Progenitor cell of endocrine pancreas (in vitro differentiated cells): ENCODE measurements around the gene TSPAN6. TPM values are rescaled to one million over a fixed set of nuclear protein-coding genes. Genes with fewer than 3 reads are reported as not detected.

Experiments
- DNase-seq: peaks from one replicate; pipeline ENCODE4 v3.0.0; 2021; ENCODE audit warnings: low spot score; ENCODE audit not compliant: unreplicated experiment
- H3K27ac Mint-ChIP-seq: 2 replicates; pipeline ENCODE4 v1.8.0; 2021; ENCODE audit warnings: mild to moderate bottlenecking, moderate library complexity, mixed read lengths
- H3K27me3 Mint-ChIP-seq: 2 replicates; pipeline ENCODE4 v1.8.0; 2021; ENCODE audit warnings: mixed read lengths
- H3K36me3 Mint-ChIP-seq: 2 replicates; pipeline ENCODE4 v1.8.0; 2022; ENCODE audit warnings: mixed read lengths; ENCODE audit not compliant: insufficient read depth
- H3K4me1 Mint-ChIP-seq: 2 replicates; pipeline ENCODE4 v1.8.0; 2021; ENCODE audit warnings: low read depth, mixed read lengths
- H3K4me3 Mint-ChIP-seq: 2 replicates; pipeline ENCODE4 v1.8.0; 2021; ENCODE audit warnings: low read depth, mild to moderate bottlenecking, moderate library complexity, mixed read lengths
- H3K9me3 Mint-ChIP-seq: 2 replicates; pipeline ENCODE4 v1.8.0; 2021; ENCODE audit warnings: low read depth, mixed read lengths
- CTCF ChIP-seq: fragments of 200-600 bp; sonication (generic); IDR thresholded peaks from one replicate; pipeline ENCODE4 v1.5.0; 2021; ENCODE audit warnings: antibody characterized with exemption, mild to moderate bottlenecking; ENCODE audit not compliant: unreplicated experiment
- total RNA-seq: library from RNA; stranded (reverse); gene quantifications from 2 replicates; pipeline ENCODE4 v1.2.1, GENCODE V29; 2021

Gene TSPAN6
- total RNA-seq, 1 donor from 2014 or later = 167 TPM

- no peak for TF ChIP-seq CTCF
Observed at GRCh38 chrX:100642290-100642689, 5.7 kb upstream of the TSPAN6 start.

GRCh38 chrX:100635989-100636320 is 651 bp downstream of the TSPAN6 start:
- peak overlapping the region; percentile 99 for H3K27ac Mint-ChIP-seq
- H3K4me3 Mint-ChIP-seq = peak overlapping the region; percentile 95
- H3K27me3 Mint-ChIP-seq = no peaks in the 10 kb centered on the region
- TF ChIP-seq CTCF = no peak
- peaks cover 11% of the 10 kb centered on the region for H3K36me3 Mint-ChIP-seq
- DNase-seq = no peak
- H3K9me3 Mint-ChIP-seq = peaks cover 17% of the 10 kb centered on the region
- peaks cover 7% of the 10 kb centered on the region for H3K4me1 Mint-ChIP-seq

More at GRCh38 chrX:100642290-100642689, 5.7 kb upstream of the TSPAN6 start:
- peaks cover 22% of the 10 kb centered on the region for H3K9me3 Mint-ChIP-seq
- H3K4me3 Mint-ChIP-seq = no peak overlapping the region
- peaks cover 13% of the 10 kb centered on the region for H3K4me1 Mint-ChIP-seq
- no peaks in the 10 kb centered on the region for H3K27me3 Mint-ChIP-seq
- no peaks in the 10 kb centered on the region for H3K36me3 Mint-ChIP-seq
- peak overlapping the region; percentile 88 for H3K27ac Mint-ChIP-seq
- DNase-seq = no peak

- Mint-ChIP-seq H3K27ac (peak overlapping the region; percentile 99), H3K9me3 (peaks cover 17% of the 10 kb centered on the region), H3K4me3 (peak overlapping the region; percentile 95), H3K36me3 (peaks cover 13% of the 10 kb centered on the region), H3K27me3 (no peaks in the 10 kb centered on the region), H3K4me1 (peaks cover 7% of the 10 kb centered on the region)
- DNase-seq = no peak
- no peak for TF ChIP-seq CTCF
Observed at GRCh38 chrX:100635040-100635439, 1.6 kb downstream of the TSPAN6 start.

DNA sequence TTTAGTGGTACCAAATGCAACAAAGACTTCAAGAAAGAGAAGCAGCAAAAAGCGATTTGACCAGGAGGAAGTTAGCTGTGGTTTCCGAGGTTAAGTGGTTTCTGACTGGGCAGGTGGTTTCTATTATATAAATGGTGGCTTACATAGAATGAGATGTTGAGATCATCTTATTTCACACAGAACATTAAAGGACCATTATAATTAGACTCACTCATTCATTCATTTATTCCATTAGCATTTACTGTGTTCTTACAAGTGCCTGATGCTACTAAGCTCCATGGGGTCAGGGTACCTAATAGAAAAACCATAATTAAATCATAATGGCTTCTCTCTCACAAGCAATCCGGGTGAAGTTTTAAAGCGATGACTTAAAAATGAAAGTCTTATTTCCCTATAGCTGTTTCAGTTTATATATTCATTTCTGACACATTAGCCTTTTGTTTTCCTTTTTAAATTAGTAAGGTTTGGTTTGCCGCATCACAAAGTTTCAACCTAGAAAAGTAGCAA is 10.6 kb downstream of the TSPAN6 start:
- Mint-ChIP-seq H3K9me3 (peaks cover 10% of the 10 kb centered on the region), H3K27ac (no peak overlapping the region)
- no peak for DNase-seq

DNA sequence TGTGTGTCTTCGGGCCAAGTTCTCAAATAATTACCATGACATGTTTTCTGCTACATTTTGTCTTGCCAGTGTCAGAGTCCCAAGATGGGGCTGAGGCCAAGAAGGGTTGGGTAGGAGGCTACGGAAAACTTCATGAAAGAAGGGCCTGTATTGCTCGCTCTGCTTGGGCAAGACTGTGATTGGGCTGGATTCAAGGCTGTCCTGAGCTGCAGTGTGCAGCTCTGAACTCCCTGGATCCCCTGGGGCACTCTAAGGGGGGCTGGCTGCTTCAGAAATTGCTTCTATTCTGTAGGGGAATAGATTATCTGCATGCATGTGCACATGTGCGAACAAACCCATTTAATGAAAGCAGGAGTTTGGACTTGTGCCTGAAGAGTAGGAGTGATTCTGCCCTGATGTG is 13.6 kb downstream of the TSPAN6 start:
- DNase-seq = no peak
- Mint-ChIP-seq H3K36me3 (peaks cover 6% of the 10 kb centered on the region), H3K4me1 (no peaks in the 10 kb centered on the region), H3K27me3 (no peaks in the 10 kb centered on the region), H3K9me3 (peaks cover 15% of the 10 kb centered on the region), H3K4me3 (no peak overlapping the region), H3K27ac (no peak overlapping the region)
- no peak for TF ChIP-seq CTCF

More for the DNA sequence above, 10.6 kb downstream of the TSPAN6 start:
- Mint-ChIP-seq H3K27me3 (no peaks in the 10 kb centered on the region), H3K4me1 (peaks cover 2% of the 10 kb centered on the region), H3K4me3 (no peak overlapping the region), H3K36me3 (peaks cover 15% of the 10 kb centered on the region)
- no peak for TF ChIP-seq CTCF
